HG03095 (cell line): ENCODE measurements around the gene RHEB.

Source experiments
- ATAC-seq: cut with Tn5 transposase; IDR thresholded peaks from one replicate; pipeline ENCODE4 v1.9.1; 2021; ENCODE audit warnings: moderate library complexity; ENCODE audit not compliant: unreplicated experiment

Gene RHEB

DNA sequence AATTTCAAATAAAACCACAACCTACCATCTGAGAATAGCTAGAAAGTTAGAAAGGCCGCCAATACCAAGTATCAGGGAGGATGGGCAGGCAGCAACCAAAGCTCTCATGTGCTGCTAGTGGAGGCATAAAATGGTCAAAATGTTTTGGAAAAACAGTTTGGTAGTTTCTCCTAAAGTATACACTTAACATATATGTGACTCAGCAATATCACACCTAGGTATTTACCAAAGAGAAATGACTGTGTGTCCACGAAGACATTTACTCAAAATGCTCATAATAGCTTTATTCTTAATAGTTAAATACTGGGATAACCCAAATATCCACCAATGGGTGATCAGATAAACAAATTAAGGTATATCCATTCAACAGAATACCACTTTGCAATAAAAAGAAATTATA lies 14.3 kb downstream of the RHEB start:
- no peak for ATAC-seq

DNA sequence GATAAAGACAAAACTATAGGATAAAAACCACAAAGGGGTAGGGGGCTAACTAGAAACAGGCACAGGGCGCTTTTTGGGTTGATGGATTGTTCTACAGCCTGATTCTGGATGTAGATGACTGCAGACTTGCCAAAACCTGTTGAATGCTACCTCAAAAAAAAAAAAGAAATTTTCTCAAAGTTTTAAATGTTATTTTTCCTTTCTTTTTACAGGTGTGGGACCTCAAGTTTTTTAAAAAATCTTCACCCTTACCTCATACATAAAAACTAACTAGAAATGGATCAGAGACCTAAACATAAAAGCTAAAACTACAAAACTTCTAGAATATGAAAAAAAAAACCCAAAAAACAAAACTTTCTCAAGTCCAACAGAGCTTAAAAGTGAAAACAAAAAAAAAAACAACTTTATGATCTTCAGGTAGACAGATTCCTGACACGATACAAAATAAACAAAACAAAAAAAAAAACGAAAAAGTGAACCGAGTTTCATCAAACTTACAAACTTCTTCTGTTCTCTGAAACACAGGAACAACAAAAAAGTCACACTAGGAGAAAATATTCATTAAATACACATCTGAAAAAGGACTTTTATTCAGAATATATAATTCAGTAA lies 14.9 kb downstream of the RHEB start:
- ATAC-seq, result no peak

DNA sequence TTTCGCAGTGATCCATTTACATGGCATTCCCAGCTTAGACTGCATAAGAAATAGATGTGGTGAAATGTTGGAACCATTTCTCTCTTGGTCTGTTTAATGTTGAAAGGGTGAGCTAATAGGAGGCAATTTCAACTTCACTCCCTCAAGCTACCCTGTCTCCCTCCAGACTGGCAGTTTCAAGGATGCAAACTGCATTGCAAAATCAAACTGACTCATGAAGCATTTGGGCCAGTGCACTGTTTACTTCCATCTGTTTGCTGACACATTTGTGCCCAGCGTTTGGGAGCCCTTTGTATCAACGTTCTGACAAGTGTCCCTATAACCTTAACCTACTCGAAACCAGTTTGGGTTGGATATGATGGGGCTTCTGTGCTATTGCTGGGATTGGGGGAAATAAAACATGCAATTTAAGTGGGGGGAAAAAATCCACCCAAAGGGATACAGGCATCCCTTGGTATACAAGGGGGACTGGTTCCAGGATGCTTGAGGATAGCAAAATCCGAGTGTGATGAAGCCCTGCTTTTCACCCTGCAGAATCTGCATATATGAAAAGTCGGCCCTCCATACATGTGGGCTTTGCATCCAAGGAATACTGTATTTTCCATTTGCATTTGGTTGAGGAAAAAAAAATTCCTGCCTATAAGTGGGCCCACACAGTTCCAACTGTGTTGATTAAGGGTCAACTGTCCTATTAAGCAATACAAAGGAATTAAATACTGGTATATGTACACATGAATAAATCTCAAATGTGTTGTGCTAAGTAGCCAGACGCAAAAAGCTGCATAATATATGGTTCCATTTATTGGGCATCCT lies 15.6 kb downstream of the RHEB start:
- no peak for ATAC-seq

DNA sequence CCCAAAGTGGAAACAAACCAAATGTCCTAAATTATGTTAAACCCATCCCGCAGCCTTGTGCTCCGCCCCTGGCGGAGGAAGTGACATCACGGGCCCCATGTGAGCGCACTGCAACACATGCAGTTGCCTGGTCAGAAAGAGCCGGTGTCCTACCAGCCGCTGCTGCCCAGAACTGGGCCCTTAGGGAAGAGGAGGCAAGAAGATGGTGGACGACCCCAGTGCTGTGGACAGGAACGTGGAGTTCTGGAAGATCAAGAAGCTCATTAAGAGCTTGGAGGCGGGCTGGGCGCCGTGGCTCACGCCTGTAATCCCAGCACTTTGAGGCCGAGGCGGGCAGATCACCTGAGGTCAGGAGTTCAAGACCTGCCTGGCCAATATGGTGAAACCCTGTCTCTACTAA lies 18.0 kb downstream of the RHEB start:
- ATAC-seq, result no peak

DNA sequence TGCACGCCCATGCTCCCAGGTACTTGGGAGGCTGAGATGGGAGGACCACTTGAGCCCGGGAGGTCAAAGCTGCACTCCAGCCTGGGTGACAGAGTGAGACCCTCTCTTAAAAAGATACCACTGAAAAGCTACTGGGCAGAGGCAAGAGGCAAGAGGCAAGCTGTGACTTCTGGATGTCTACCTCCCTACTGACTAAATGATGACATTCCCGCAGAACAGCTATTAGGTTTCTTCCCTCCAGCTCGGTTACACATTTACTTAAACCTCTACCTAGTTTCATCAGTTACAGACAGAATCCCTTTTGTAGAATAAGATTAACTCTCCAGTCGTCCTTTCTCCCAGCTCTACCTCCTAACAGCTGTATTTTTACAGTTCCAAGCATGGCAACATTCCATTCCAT lies 21.2 kb downstream of the RHEB start:
- no peak for ATAC-seq

DNA sequence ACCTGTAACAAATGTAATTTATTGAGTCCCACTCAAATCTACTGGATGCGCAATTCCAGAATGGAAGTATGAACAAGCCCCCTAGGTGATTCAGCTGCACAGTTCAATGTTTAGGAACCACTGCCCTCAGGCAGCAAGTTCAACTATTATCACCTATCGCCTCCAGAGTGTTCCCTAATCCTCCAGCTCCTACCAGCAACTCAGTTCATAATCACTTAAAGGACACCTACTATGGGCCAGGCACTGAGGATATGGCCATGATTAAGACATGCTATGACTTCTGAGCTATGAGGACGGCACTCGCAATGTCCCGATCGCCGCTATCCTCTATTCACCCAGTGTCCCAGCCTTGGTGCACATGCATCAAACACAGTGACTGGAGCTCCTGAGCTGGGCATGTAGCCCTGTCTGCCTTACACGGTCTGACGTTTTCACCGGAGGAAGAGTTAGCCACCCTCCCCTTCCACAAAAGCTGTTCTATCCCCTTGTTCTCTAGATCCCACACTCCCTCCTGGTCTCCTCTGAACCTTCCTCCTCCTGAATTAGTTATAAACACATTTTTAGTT lies 22.3 kb downstream of the RHEB start:
- ATAC-seq, result no peak

DNA sequence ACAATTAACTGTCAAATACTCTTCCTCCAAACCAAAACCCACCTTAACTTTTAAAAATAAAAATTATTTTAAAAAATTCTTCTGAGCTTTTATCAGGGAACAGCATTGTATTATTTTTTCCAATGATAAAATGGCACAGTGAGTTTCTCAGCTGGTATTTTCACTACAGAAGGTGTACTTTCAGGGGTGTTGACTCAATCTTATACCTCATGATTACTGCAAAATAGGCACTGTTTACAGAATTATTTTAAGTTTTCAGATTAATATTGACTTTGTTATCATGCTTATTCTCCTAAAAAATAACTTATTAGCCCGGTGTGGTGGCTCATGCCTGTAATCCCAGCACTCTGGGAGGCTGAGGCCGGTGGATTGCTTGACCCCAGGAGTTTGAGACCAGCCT lies 24.3 kb downstream of the RHEB start:
- ATAC-seq, result no peak

DNA sequence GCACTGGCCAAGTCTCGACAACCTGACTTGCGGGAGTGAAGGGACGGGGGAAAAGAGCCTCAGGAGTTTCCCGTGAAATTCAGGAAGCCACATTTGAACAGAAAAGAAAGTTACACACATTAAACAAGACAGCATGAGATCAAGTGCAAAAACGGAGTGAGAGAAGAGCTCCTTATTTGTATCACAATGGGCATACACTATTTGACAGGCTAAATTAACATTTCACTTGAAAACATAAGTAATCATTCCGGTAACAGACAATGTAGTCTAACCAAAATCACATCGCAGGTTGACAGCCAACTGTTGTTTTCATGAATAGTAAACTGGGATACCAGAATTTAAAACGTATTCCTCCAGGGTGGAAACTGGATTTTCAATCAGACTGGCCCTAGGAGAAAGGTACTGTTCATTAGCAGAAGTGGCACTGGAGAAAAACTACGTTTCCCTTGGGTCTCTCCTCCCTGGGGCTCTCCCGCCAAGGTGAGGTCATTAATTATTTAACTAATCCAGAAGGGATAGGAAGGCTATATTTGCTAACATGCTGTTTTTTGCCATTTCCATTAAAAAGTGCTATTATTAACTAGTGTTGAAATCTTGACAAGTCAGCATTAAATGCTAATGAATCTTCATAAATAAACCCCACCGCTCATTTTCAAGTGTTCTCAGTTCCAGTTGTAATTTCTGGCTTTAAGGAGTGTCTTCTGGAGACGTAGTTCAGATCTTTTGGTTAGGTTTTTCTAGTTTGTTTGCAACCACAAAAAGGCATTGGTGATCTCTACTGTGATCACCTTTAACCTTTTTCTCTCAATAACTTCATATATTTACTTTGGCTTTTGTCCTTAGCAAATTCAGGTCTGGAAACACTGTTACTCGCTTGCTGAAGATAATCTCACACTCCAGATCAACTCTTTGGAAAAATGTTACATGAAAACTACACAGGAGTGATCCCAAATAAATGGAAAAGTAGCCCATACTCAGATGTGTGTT lies 25.1 kb downstream of the RHEB start:
- ATAC-seq, result no peak

DNA sequence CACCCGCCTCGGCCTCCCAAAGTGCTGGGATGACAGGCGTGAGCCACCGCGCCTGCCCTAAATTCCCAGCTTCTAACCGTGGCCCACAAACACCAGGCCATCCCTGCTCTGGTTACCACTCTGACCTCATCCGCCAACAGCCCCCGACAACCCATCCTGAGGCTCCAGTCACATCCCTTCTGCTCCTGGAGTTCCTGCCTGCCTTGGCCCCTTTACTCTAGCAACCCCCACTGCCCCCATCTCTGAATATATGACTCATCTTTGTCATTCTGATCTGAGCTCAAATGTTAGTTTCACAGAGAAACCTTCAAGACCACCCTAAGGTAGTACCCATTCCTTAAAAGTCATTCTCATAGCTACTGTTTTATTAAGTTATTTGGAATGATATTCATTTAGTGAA lies 26.6 kb downstream of the RHEB start:
- ATAC-seq, result no peak

DNA sequence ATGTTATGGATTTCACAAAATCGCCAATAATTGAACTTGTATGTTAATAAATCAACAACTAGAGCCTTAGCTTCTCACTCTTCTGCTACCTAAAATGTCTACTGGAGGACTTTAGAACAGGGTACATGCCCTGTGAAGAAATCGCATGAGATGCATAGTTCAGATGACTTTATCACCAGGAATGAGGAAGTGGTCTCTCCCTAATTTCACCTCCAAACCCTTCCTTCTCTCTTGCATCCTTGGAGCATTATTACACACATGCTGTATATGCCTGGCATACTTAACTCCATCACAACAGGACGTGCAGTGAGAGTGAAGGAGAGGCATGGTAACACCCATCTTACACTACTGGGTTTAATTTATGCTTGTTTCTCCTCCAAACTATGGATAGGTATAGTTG lies 27.8 kb downstream of the RHEB start:
- no peak for ATAC-seq

DNA sequence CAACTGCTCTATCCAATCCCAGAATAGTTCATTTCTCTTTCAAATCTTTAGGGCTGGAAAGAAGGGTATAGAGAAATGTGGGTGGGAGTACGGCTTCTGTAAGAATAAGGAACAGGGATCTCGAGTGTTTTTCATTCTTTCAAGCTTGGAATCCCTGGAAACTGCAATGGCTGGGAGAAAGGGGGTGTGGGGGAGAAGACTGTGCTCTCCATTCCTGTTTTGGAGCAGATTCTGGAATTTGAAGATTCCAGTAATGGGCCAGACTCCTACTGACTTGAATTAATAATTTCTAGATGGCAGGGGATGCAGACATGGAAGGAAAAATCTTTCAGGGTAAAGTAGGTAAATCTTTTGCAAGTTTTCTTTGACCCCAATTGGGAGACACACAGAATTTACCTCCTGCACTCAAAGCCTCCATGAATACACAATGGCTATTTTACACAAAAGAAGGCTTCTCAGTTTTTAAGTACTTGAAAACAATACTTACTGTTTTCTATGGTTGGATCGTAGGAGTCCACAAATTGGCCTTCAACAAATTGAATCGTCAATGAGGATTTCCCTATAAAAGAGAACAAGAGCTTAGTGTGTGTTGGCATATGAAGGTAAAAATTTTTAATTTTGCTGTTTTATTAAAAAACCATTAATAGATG lies 29.1 kb downstream of the RHEB start:
- ATAC-seq, result no peak

DNA sequence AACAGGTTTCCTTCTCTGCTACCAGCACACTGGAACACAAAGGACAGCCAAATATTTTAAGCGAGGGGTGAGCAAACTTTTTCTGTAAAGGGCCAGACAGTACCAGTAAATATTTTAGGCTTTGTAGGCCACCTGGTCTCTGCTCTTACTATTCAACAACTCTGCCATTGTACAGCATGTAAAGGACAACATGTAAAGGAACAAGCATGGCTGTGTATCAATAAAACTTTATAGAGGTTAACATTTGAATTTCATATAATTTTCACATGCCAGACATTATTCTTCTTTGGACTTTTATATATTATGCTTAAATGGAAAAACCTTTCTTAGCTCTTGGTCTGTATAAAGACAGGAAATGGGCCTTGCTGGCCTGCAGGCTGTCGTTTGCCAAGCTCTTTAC lies 30.2 kb downstream of the RHEB start:
- no peak for ATAC-seq

DNA sequence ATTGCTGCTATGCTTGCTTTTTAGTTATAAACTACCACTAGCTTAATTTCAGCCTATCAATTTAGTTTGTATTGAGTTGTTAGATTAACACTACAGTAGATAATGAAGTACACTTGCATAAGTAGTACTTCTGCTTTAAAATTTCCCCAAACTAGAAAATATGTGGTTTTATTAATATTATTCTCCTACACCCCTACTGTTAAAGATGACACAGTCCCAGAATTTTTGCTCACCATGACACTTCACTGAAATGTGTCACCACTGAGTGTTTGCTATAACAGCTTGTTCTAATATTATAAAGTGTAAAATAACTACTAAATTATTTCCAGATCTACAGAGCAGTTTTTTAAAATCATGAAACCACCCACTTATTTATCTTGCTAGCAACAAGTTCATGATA lies 31.6 kb downstream of the RHEB start:
- no peak for ATAC-seq

DNA sequence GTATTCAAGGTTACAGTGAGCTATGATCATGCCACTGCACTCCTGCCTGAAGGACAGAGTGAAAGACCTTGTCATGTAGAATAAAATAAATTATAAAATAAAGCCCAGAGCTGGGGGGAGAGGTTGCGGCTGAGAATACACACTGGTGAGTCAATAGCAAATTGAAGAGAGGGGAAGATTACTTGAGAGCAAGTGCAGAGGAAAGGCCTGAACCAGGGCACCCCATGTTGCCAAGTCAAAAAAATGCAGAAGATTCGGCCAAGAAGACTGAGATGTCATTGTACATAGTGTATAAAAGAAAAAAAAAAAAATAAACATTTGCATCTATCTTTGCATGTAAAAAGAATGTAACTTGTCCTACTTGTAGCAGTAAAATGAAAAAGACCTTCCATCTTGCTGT lies 32.5 kb downstream of the RHEB start:
- ATAC-seq, result no peak

DNA sequence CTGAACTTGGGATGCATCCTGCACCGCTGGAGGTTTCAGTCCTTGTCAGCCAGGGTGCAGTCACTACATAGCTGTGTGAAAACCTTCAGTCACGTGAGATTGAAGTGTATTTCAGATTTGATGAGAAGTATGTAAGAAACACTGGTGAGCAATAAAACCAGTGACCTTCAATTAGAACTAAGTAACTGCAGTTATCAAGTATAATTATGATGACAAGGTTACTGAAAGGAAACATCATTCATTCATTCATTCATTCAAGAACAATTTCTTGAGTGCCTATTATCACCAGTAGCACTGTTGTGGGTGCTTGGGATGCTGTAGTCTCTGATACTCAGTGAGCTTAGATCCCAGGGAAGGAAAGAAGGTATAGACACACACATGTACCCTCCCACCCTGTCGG lies 33.6 kb downstream of the RHEB start:
- no peak for ATAC-seq

DNA sequence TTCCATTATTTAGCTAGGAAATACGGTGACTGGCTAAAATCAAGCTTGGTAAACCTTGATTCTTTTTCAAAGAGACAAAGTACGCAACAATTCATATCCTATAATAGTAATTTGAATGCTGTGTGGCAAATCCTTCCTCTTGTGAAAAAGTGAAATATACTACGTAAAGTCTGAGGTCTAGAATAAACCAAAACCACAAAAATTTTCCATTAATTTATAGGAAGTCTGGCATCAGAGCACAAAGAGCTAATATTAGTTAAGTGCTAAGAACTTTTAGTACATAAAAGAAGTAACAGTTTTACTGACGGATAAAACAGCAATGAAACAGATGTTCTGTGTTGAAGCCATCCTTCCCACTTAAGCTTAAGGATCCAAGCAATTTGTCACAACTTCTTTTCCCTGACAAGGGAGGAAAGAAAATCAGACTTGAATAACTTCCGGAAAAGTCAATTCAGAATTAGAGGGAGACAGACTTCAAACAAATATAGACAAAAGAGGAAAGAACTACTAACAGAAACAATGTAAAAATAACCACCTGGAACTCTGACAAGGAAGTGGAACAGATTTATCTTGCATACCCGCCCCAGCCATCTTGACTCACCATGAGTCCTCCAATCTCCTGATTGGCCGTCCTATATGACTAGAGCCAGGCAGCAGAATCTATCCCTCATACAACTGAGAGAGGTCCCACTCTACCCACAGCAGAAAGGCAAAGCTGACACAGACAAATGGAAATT lies 34.6 kb downstream of the RHEB start:
- ATAC-seq, result no peak

DNA sequence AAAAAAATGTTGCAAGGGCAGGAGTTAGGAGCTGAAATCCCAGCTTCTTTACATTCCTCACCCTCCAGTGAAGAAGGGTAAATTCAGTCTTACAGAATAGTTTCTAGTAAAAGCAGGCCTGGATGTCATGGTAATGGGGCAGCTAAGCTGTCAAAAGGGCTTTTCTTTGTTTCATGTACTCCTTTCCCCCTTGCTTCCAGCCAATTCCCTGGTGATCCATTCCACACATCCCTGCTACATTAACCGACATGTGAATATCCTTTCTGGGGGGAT lies 36.0 kb downstream of the RHEB start:
- no peak for ATAC-seq

DNA sequence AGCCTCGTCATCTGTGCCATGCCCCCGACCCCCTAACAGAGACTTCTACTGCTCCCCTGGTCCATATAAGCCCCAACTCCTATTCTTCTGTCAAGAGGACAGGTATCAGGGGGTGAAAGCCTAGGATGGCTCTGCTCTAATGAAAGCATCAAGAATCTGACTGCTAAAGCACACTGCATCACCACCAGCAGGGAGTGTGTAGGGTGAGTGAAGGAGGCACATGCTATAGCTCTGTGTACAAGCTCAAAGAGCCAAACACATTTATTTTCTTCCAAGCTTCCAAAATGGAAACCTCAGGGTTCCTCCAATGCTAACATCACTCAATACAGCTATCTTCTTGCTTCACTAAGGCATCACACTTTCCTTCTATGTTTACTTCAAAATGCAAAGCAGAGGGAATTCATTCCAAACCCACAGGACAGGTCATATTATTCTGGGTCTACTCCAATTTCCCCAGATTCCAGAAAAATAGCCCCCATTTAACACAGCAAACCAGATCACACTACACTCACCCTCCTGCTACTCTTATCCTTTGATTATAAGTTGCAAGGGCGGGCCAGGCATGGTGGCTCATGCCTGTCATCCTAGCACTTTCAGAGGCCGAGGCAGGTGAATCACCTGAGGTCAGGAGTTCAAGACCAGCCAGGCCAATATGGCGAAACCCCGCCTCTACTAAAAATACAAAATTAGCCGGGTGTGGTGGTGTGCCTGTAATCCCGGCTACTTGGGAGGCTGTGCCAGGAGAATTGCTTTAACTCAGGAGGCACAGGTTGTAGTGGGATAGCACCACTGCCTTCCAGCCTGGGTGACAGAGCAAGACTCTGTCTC lies 36.6 kb downstream of the RHEB start:
- no peak for ATAC-seq

DNA sequence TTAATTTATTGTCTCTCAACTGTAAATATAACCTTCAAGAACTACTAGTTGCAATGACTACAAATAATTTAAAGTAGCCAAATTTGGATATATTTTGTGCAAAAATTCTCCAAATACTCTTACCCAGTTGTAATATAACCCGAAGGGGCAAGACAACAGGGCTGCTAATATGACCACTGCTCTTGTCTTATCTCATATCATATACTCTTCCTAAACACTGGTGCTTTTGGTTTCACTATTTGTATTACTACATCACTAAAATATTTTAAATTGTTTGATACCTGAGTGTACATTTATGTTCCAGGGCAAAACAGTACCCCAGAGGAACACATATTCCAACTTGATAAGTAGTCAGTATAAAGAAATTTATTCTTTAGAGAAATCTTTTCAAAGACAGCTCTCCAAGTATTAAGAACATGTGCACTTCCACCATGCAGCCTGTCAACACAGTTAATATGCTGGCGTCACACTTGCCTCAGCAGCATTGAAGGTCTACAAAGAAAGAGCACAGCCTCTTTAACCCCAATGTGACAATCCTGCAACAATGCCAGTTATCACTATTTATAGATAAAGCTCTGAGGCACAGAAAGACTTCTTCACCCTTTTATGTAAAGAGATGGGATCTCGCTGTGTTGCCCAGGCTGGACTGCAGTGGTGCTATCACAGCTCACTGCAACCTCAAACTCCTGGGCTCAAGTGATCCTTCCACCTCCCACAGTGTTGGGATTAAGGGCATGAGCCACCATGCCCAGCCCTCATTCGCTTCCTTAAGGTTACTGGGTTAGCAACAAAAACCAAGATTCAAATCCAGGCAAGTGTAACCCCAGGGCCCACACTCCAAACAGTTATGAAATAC lies 37.8 kb downstream of the RHEB start:
- ATAC-seq, result no peak
